GM13976 (cell line): ENCODE data around the gene CTIF.

Source experiments
- DNase-seq: peaks from one replicate; pipeline ENCODE4 v3.0.0; 2012; ENCODE audit warnings: low spot score
- in situ Hi-C: fragments of 300-500 bp; cut with MboI; formaldehyde crosslinking; loops from one replicate; pipeline ENCODE4 v1.12.0; 2022; ENCODE audit warnings: low sequenced_read_pairs, mixed read lengths, inconsistent platforms; ENCODE audit not compliant: unreplicated experiment
- TF ChIP-seq, protein P1 (sequence below): IDR thresholded peaks from 2 replicates; pipeline ENCODE4 v1.5.1; 2012; ENCODE audit warnings: borderline replicate concordance, mild to moderate bottlenecking; ENCODE audit not compliant: insufficient read depth; ENCODE audit errors: extremely low read depth, missing control alignments, control extremely low read depth

The CTIF gene

DNA sequence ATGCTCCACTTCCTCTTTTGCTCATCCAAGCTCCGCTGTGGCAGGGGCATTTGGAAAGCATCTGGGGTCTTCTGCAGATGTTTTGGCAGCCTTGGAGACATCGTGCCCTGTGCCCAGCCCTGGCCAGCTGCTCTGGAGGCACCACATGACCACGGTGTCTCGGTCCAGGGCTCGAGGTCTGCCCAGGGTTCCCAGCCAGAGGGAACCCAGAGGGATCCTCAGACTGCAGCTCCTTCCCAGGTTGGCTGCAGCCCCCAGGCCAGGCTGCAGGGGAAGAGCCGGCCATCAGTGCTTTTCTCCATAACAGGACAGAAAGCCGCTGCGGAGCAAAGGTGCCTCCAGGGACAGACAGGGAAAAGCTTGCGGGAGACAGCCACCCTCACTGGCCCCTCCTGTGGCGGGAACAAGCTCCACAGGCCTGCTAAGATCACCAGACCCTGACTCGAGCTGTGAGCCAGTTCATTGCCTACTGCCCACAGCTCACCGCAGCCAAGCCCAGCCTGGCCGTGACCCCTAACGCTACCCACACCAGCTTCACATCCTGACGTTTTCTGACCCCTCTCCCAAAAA lies 337.2 kb downstream of the CTIF start:
- no peak for DNase-seq
- TF ChIP-seq, protein P1, sequence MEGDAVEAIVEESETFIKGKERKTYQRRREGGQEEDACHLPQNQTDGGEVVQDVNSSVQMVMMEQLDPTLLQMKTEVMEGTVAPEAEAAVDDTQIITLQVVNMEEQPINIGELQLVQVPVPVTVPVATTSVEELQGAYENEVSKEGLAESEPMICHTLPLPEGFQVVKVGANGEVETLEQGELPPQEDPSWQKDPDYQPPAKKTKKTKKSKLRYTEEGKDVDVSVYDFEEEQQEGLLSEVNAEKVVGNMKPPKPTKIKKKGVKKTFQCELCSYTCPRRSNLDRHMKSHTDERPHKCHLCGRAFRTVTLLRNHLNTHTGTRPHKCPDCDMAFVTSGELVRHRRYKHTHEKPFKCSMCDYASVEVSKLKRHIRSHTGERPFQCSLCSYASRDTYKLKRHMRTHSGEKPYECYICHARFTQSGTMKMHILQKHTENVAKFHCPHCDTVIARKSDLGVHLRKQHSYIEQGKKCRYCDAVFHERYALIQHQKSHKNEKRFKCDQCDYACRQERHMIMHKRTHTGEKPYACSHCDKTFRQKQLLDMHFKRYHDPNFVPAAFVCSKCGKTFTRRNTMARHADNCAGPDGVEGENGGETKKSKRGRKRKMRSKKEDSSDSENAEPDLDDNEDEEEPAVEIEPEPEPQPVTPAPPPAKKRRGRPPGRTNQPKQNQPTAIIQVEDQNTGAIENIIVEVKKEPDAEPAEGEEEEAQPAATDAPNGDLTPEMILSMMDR, result no peak
- in situ Hi-C loops, result loop anchor here (25.0 kb wide), 1 partner anchor 111 kb away; no protein-coding TSS in a partner anchor

GRCh38 chr18:48876590-48876989 lies 337.8 kb downstream of the CTIF start:
- TF ChIP-seq, protein P1, result no peak
- in situ Hi-C loops, result loop anchor here (25.0 kb wide), 1 partner anchor 111 kb away; no protein-coding TSS in a partner anchor
- no peak for DNase-seq

- DNase-seq, result no peak
- in situ Hi-C loops, result loop anchor here (25.0 kb wide), 1 partner anchor 109 kb away; no protein-coding TSS in a partner anchor
- TF ChIP-seq, protein P1, result no peak
These were observed 339.1 kb downstream of the CTIF start for GRCh38 chr18:48877941-48878340.

DNA sequence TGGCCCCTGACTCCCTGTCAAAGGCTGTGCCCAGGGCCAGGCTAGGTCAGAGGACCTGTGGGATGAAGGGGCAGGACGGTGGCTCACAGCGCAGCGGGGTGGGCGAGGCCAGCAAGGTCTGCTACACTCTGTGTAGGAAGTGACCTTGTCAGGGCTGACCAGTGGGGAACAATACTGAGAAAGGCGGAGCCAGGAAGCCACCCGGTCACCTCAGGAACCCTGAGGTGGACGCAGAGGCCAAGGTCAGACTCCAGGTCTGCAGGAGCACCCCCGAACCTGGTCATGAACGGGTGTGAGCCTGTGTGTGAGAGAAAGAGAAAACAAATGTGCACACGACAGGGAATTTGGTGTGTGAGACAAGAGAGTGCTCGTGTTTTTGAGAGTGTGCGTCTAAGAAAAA lies 339.6 kb downstream of the CTIF start:
- DNase-seq, result no peak
- in situ Hi-C loops, result loop anchor here (25.0 kb wide), 1 partner anchor 109 kb away; no protein-coding TSS in a partner anchor
- TF ChIP-seq, protein P1, result no peak

DNA sequence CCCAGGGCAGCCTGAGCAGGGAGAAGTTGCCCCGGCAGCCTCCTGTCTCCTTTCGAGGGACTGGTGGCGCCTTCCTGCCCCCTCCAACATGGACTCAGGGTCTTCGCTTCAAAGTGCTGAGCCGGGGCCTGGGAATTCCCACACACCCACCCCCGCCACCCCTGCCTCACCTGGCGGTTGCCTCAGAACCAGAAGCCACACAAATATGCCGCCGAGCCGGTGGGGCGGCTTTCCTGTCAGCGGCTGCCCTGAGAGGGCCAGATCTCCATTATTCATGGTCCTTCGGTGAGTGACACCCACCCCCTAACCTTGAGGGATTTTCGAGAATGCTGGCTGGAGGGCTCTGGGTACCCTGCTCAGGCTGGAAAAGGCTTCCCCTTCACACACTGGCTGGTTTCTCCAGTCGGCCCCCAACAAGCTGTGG lies 340.2 kb downstream of the CTIF start:
- no peak for DNase-seq
- in situ Hi-C loops, result loop anchor here (25.0 kb wide), 1 partner anchor 108 kb away; no protein-coding TSS in a partner anchor

GRCh38 chr18:48880931-48881330 lies 342.1 kb downstream of the CTIF start:
- in situ Hi-C loops, result loop anchor here (25.0 kb wide), 1 partner anchor 106 kb away; no protein-coding TSS in a partner anchor
- DNase-seq, result no peak
- TF ChIP-seq, protein P1, result no peak

More for the DNA sequence above, 340.2 kb downstream of the CTIF start:
- TF ChIP-seq, protein P1, result no peak
